ENCODE data around the gene LGMN. TPM values are rescaled to one million over a fixed set of nuclear protein-coding genes. Genes with fewer than 3 reads are reported as not detected.

LGMN gene
- total and polyA plus RNA-seq, 3 experiments from 2014 or later = 6.0 to 7.0 (median 7.0) TPM

DNA sequence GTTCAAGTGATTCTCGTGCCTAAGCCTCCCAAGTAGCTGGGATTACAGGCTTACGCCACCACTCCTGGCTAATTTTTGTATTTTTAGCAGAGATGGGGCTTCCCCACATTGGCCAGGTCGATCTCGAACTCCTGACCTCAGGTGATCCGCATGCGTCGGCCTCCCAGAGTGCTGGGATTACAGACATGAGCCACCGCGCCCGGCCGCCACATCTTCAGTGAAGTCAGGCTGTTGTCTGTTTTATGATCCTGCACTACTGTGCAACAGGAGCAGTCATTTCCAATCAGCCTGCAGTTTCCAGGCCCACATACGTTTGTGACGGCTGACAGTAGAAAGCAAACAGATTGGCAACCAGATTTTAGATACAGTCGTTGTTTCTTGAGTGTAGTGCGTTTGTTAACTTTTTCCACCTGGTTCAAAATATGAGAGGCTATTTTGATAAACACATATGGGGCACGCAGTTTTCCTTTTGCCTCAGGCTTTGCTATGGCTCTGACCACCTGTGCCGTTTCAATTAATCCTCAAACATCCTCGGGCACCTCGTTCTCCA, 74.8 kb downstream of the LGMN start:
- H3K9me3 Mint-ChIP-seq = no peaks in the 10 kb centered on the region
- ChIA-PET POLR2A (no interaction called here), CTCF (interaction anchor here (1.1 to 1.3 kb wide), 2 partner anchors 17 to 537 kb away, joined by 3 to 4 read pairs; no protein-coding TSS in a partner anchor)
- H3K4me3 Mint-ChIP-seq = no peak overlapping the region
- H3K36me3 ChIP-seq (ENCODE audit: insufficient read depth, low read length) = peaks cover 23% of the 10 kb centered on the region
- H3K4me3 ChIP-seq (ENCODE audit: low read length) = no peak overlapping the region
- H3K9me3 ChIP-seq (ENCODE audit: low read length) = no peaks in the 10 kb centered on the region
- H3K4me1 Mint-ChIP-seq = peaks cover 52 to 72% (median 54%) of the 10 kb centered on the region in 3 donors
- no peak overlapping the region for H3K27ac ChIP-seq (ENCODE audit: low read depth, low read length)
- peaks cover 0 to 89% (median 24%) of the 10 kb centered on the region in 3 donors for H3K36me3 Mint-ChIP-seq
- peak overlapping the region in 2 of 8 donors; percentile 2 to 83 for H3K27ac Mint-ChIP-seq
- DNase-seq = peak in 1 of 5 donors; percentile 15
- H3K27me3 Mint-ChIP-seq = peaks cover 0 to 5% of the 10 kb centered on the region in 2 donors
- H3K4me1 ChIP-seq (ENCODE audit: insufficient read depth, low read length) = peaks cover 31% of the 10 kb centered on the region
- H3K27me3 ChIP-seq (ENCODE audit: insufficient read depth, low read length, poor library complexity, severe bottlenecking) = no peaks in the 10 kb centered on the region

DNA sequence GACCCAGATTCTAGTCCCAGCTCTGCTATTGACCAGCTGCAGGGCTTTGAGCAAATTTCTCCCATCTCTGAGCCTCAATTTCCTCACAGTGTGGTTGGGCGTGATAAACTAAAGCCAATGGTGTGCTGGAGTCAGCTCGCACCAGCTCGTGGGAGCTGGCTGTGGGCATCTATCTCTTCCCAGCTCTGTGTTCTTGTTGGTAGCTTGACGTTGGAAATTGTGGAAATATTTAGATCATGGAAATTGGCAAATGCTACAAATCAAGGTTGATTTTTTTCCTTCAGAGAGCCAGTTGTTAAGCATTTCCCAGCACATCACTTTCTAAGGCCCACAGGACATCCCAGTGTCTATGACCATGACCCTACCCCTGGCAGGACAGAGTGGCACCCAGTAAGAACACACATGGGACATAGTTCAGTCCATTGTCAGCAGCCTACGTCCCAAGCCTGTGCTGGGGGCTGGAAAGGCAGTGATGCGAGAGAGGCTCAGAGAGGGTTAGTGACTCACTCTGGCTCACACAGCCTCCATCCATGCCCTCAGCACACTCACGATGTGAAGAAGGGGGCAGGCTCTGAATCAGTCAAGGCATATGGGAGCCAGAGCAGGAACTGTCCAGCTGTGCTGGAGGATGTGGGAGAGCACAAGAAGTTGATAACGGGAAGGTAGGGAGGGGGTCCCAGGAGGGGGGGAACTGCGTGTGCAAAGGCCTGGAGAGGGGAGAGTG, 77.6 kb downstream of the LGMN start:
- H3K27me3 Mint-ChIP-seq = peaks cover 0 to 5% of the 10 kb centered on the region in 2 donors
- no peak overlapping the region for H3K27ac ChIP-seq (ENCODE audit: low read depth, low read length)
- peak in 1 of 5 donors; percentile 20 for DNase-seq

DNA sequence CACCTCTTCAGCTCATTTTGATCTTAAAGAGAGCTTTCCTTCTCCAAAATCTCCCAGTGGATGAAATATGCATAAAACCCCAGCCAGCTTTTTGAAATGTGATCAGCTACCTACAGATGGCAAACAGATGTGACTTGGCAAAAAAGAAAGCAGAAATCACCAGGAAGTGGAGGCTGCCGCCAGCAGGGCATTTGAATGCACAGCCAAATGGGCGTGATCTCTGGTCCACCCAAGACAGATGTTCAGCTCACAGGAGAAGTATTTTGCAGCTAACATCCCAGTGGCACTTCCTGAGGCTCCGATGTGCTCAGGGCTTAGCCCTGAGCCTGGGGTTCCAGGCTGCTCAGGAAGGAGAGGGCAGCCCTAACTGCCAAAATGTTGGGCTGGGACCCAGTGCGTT, 78.3 kb downstream of the LGMN start:
- H3K9me3 ChIP-seq (ENCODE audit: low read length) = no peaks in the 10 kb centered on the region
- H3K4me1 ChIP-seq (ENCODE audit: insufficient read depth, low read length) = peaks cover 20% of the 10 kb centered on the region
- H3K4me3 ChIP-seq (ENCODE audit: low read length) = no peak overlapping the region
- no peaks in the 10 kb centered on the region for H3K27me3 ChIP-seq (ENCODE audit: insufficient read depth, low read length, poor library complexity, severe bottlenecking)
- Mint-ChIP-seq H3K36me3 (peaks cover 0 to 86% (median 15%) of the 10 kb centered on the region in 3 donors), H3K4me1 (peaks cover 47 to 73% (median 54%) of the 10 kb centered on the region in 3 donors), H3K4me3 (no peak overlapping the region), H3K27me3 (peaks cover 0 to 5% of the 10 kb centered on the region in 2 donors), H3K27ac (peak overlapping the region in 6 of 8 donors; percentile 39 to 90 (median 72)), H3K9me3 (no peaks in the 10 kb centered on the region)
- H3K27ac ChIP-seq (ENCODE audit: low read depth, low read length) = no peak overlapping the region
- DNase-seq = peak in 1 of 5 donors; percentile 25
- POLR2A ChIA-PET = interaction anchor here (0.5 kb wide), 1 partner anchor 867 kb away, joined by 7 read pairs; no protein-coding TSS in a partner anchor
- CTCF ChIA-PET = interaction anchor here (0.8 to 1.8 kb wide), 4 partner anchors 11 to 61 kb away, joined by 3 to 9 read pairs (median 4); no protein-coding TSS in a partner anchor
- peaks cover 14% of the 10 kb centered on the region for H3K36me3 ChIP-seq (ENCODE audit: insufficient read depth, low read length)

More for the DNA sequence above, 77.6 kb downstream of the LGMN start:
- Histone ChIP-seq H3K36me3 (ENCODE audit: insufficient read depth, low read length) (peaks cover 12% of the 10 kb centered on the region), H3K9me3 (ENCODE audit: low read length) (no peaks in the 10 kb centered on the region), H3K4me3 (ENCODE audit: low read length) (no peak overlapping the region), H3K4me1 (ENCODE audit: insufficient read depth, low read length) (peaks cover 21% of the 10 kb centered on the region), H3K27me3 (ENCODE audit: insufficient read depth, low read length, poor library complexity, severe bottlenecking) (no peaks in the 10 kb centered on the region)
- Mint-ChIP-seq H3K4me1 (peaks cover 48 to 75% (median 54%) of the 10 kb centered on the region in 3 donors), H3K36me3 (peaks cover 0 to 87% (median 15%) of the 10 kb centered on the region in 3 donors), H3K4me3 (peak overlapping the region in 1 of 7 donors; percentile 44), H3K27ac (peak overlapping the region in 7 of 8 donors; percentile 29 to 83 (median 61)), H3K9me3 (no peaks in the 10 kb centered on the region)
- ChIA-PET CTCF (interaction anchor here (1.1 to 1.8 kb wide), 3 partner anchors 10 to 57 kb away, joined by 3 to 9 read pairs (median 4); no protein-coding TSS in a partner anchor), POLR2A (interaction anchor here (0.5 to 0.6 kb wide), 2 partner anchors 77 to 866 kb away, joined by 7 read pairs; no protein-coding TSS in a partner anchor)

DNA sequence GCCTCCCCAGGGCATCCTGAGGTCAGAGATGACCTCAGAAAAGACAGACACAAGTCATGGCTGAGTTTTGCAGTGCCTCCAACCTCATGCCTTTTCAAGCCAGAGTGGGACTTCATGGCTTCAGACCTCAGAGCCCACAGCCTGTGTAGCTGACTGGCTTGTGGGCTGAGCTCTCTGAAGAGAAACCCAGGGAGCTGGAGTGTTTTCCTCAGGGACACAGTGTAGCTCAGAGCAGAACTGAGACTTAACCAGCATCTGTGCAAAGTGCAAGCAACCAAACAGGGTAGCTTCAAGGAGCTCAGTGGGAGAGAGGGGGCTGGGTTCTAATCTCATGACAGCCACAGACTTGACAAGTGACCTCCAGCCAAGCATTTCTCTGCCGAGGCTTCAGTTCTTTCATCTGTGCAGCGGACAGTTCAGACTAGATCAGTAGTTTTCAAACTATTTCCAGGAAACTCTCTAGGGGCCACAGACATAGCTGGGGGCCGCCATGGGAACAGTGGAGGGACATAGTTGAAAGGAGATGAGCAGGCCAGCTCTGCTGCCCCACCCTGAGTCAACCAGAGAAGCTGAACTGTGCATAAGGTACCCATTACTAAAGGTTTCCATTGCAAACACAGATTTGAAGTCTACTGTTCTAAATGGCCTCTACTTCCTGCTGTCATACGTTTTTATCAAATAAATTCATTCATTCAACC, 80.0 kb downstream of the LGMN start:
- H3K36me3 ChIP-seq (ENCODE audit: insufficient read depth, low read length) = peaks cover 23% of the 10 kb centered on the region
- ChIA-PET CTCF (interaction anchor here (1.3 kb wide), 1 partner anchor 13 kb away, joined by 6 read pairs; no protein-coding TSS in a partner anchor), POLR2A (interaction anchor here (0.5 kb wide), 1 partner anchor 14 kb away, joined by 3 read pairs; no protein-coding TSS in a partner anchor)
- no peaks in the 10 kb centered on the region for H3K9me3 ChIP-seq (ENCODE audit: low read length)
- no peaks in the 10 kb centered on the region for H3K9me3 Mint-ChIP-seq
- peaks cover 32% of the 10 kb centered on the region for H3K4me1 ChIP-seq (ENCODE audit: insufficient read depth, low read length)
- H3K4me1 Mint-ChIP-seq = peaks cover 53 to 74% (median 62%) of the 10 kb centered on the region in 3 donors
- H3K4me3 Mint-ChIP-seq = no peak overlapping the region
- H3K27ac Mint-ChIP-seq = peak overlapping the region; percentile 23 to 87 (median 60)
- peaks cover 0 to 87% (median 19%) of the 10 kb centered on the region in 3 donors for H3K36me3 Mint-ChIP-seq
- peaks cover 0 to 5% of the 10 kb centered on the region in 2 donors for H3K27me3 Mint-ChIP-seq
- DNase-seq = no peak
- H3K4me3 ChIP-seq (ENCODE audit: low read length) = no peak overlapping the region
- no peaks in the 10 kb centered on the region for H3K27me3 ChIP-seq (ENCODE audit: insufficient read depth, low read length, poor library complexity, severe bottlenecking)
- no peak overlapping the region for H3K27ac ChIP-seq (ENCODE audit: low read depth, low read length)

DNA sequence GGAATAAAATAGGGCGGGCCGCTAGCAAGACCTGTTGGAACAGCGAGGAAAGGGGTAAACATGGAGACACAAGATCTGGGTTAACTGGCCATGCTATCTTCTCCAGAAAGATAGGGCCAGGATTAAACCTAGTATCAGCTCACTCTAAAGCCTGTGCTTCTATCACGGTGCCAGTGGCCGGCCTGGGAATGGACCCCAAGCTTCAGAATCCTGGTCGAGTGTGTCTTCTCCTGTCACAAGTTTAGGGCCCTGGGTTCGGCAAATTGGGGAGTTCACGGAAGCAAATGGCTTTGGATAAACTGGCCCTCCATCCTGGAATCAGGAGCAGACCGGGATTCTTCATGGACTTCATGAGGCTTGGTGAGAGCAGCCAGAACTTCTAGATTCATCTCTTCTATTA, 82.2 kb downstream of the LGMN start:
- Histone ChIP-seq H3K4me3 (ENCODE audit: low read length) (no peak overlapping the region), H3K27me3 (ENCODE audit: insufficient read depth, low read length, poor library complexity, severe bottlenecking) (no peaks in the 10 kb centered on the region), H3K9me3 (ENCODE audit: low read length) (no peaks in the 10 kb centered on the region), H3K4me1 (ENCODE audit: insufficient read depth, low read length) (peaks cover 51% of the 10 kb centered on the region), H3K36me3 (ENCODE audit: insufficient read depth, low read length) (peaks cover 35% of the 10 kb centered on the region), H3K27ac (ENCODE audit: low read depth, low read length) (no peak overlapping the region)
- peaks cover 53 to 83% (median 55%) of the 10 kb centered on the region in 3 donors for H3K4me1 Mint-ChIP-seq
- CTCF ChIA-PET = interaction anchor here (1.0 kb wide), 2 partner anchors 12 to 53 kb away, joined by 3 read pairs; no protein-coding TSS in a partner anchor
- H3K4me3 Mint-ChIP-seq = no peak overlapping the region
- H3K9me3 Mint-ChIP-seq = no peaks in the 10 kb centered on the region
- peak overlapping the region in 6 of 8 donors; percentile 67 to 94 (median 76) for H3K27ac Mint-ChIP-seq
- peak in 1 of 5 donors; percentile 31 for DNase-seq
- peaks cover 0 to 3% of the 10 kb centered on the region in 2 donors for H3K27me3 Mint-ChIP-seq
- peaks cover 0 to 93% (median 28%) of the 10 kb centered on the region in 3 donors for H3K36me3 Mint-ChIP-seq
- POLR2A ChIA-PET = no interaction called here

DNA sequence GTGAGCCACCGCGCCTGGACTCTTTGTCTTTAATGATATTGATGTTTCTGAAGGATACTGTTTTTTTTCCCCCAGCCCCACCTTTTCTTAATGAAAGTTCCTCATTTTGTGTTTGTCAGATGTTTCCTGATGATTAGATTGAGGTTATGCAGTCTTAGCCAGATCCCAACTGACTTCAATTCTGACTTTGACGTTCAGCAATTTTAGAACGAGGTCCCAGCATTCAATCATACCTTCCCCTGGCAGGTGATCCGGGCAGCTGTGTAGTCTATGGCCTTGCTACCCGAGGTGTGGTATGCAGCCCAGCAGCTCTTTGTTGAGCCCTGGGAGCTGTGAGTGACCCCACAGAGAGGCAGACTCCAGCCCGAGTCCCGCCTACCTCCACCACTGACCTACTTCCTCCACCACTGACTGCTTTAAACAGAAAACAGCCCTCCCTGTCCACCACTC, 82.7 kb downstream of the LGMN start:
- no peaks in the 10 kb centered on the region for H3K27me3 ChIP-seq (ENCODE audit: insufficient read depth, low read length, poor library complexity, severe bottlenecking)
- H3K27ac ChIP-seq (ENCODE audit: low read depth, low read length) = peak overlapping the region; percentile 19
- no peak overlapping the region for H3K4me3 Mint-ChIP-seq
- H3K4me1 Mint-ChIP-seq = peaks cover 55 to 83% (median 61%) of the 10 kb centered on the region in 3 donors
- H3K9me3 ChIP-seq (ENCODE audit: low read length) = no peaks in the 10 kb centered on the region
- no peak overlapping the region for H3K4me3 ChIP-seq (ENCODE audit: low read length)
- CTCF ChIA-PET = interaction anchor here (0.7 to 1.0 kb wide), 2 partner anchors 12 to 63 kb away, joined by 3 read pairs; no protein-coding TSS in a partner anchor
- peak overlapping the region in 6 of 8 donors; percentile 48 to 83 (median 68) for H3K27ac Mint-ChIP-seq
- H3K4me1 ChIP-seq (ENCODE audit: insufficient read depth, low read length) = peaks cover 53% of the 10 kb centered on the region
- H3K9me3 Mint-ChIP-seq = no peaks in the 10 kb centered on the region
- POLR2A ChIA-PET = no interaction called here
- DNase-seq = peak in 1 of 5 donors; percentile 25
- H3K36me3 Mint-ChIP-seq = peaks cover 0 to 93% (median 32%) of the 10 kb centered on the region in 3 donors
- peaks cover 40% of the 10 kb centered on the region for H3K36me3 ChIP-seq (ENCODE audit: insufficient read depth, low read length)
- H3K27me3 Mint-ChIP-seq = no peaks in the 10 kb centered on the region

DNA sequence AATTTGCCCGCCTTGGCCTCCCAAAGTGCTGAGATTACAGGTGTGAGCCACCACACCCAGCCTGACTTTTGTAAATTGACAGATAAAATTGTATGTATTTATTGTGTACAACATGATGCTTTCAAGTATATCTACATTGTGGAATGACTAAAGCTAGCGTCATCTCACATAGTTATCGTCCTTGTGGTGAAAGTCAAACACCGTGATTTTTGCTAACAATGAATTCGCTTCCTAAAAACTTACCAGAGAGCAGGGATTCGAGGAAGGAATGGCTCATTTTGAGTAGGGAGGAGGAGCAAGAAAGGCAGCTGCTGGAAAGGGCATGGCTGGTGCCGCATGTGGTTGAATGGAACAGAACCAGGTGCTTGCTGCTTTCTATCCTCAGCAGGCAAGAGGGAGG, 85.4 kb downstream of the LGMN start:
- H3K36me3 Mint-ChIP-seq = peaks cover 2 to 94% (median 36%) of the 10 kb centered on the region in 3 donors
- no peak overlapping the region for H3K4me3 Mint-ChIP-seq
- CTCF ChIA-PET = interaction anchor here (1.3 kb wide), 1 partner anchor 11 kb away, joined by 3 read pairs; no protein-coding TSS in a partner anchor
- POLR2A ChIA-PET = no interaction called here
- H3K27me3 ChIP-seq (ENCODE audit: insufficient read depth, low read length, poor library complexity, severe bottlenecking) = no peaks in the 10 kb centered on the region
- H3K4me3 ChIP-seq (ENCODE audit: low read length) = no peak overlapping the region
- H3K4me1 ChIP-seq (ENCODE audit: insufficient read depth, low read length) = peaks cover 72% of the 10 kb centered on the region
- no peaks in the 10 kb centered on the region for H3K27me3 Mint-ChIP-seq
- no peaks in the 10 kb centered on the region for H3K9me3 ChIP-seq (ENCODE audit: low read length)
- no peak overlapping the region for H3K27ac ChIP-seq (ENCODE audit: low read depth, low read length)
- H3K4me1 Mint-ChIP-seq = peaks cover 56 to 83% (median 66%) of the 10 kb centered on the region in 3 donors
- peaks cover 51% of the 10 kb centered on the region for H3K36me3 ChIP-seq (ENCODE audit: insufficient read depth, low read length)
- no peak for DNase-seq
- no peaks in the 10 kb centered on the region for H3K9me3 Mint-ChIP-seq
- peak overlapping the region in 5 of 8 donors; percentile 24 to 82 (median 53) for H3K27ac Mint-ChIP-seq

Data from CD8-positive, alpha-beta memory T cell (primary cell).